ENCODE results near the gene GNG7.

GRCh38 chr19:2478756-2479555 lies 223.5 kb downstream of the GNG7 start:
- TF ChIP-seq EZH2phosphoT487 (IDR thresholded peaks at IDR 0.05; ENCODE audit: insufficient read depth, low read depth) (0 out of 2 replicates have a peak, but pooled peaks have one; percentile 12), EZH2 (IDR thresholded peaks at IDR 0.05; ENCODE audit: insufficient read depth, poor library complexity, severe bottlenecking) (no peak)
